ENCODE data around the gene PRKG1. TPM values are rescaled to one million over a fixed set of nuclear protein-coding genes. Genes with fewer than 3 reads are reported as not detected.

Gene PRKG1
- total RNA-seq, 1 donor from 2014 or later, result 50.2 TPM

DNA sequence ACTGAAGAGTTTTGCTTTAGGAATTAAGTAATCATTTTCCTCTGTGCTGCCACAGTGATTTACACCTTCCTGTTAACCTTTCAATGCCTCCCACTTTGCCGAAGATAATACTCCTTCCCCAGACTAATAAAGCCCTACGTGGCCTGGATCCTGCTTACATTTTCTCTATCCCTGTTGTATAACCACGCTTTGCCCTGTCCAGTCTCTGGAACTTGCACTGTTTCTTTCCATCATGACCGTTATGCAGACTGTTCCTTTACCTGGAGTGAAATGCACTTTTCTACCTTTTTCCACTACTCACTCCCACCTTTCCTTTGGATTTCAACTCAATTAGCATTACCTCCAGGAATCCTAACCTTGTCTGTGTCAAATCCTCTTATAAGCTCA, 154.4 kb downstream of the PRKG1 start:
- no peak for DNase-seq (ENCODE audit: low spot score in 2 of 2)
- Histone ChIP-seq H3K4me3 (no peak overlapping the region), H3K27me3 (no peaks in the 10 kb centered on the region), H3K4me1 (peaks cover 4 to 50% of the 10 kb centered on the region in 2 donors), H3K9me3 (no peaks in the 10 kb centered on the region), H3K36me3 (no peaks in the 10 kb centered on the region), H3K27ac (peak overlapping the region in 1 of 2 donors; percentile 68)
- intact Hi-C loops (cut with DNase I), result no loop called here
- TF ChIP-seq, protein P1, sequence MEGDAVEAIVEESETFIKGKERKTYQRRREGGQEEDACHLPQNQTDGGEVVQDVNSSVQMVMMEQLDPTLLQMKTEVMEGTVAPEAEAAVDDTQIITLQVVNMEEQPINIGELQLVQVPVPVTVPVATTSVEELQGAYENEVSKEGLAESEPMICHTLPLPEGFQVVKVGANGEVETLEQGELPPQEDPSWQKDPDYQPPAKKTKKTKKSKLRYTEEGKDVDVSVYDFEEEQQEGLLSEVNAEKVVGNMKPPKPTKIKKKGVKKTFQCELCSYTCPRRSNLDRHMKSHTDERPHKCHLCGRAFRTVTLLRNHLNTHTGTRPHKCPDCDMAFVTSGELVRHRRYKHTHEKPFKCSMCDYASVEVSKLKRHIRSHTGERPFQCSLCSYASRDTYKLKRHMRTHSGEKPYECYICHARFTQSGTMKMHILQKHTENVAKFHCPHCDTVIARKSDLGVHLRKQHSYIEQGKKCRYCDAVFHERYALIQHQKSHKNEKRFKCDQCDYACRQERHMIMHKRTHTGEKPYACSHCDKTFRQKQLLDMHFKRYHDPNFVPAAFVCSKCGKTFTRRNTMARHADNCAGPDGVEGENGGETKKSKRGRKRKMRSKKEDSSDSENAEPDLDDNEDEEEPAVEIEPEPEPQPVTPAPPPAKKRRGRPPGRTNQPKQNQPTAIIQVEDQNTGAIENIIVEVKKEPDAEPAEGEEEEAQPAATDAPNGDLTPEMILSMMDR (IDR thresholded peaks at IDR 0.05), result no peak

DNA sequence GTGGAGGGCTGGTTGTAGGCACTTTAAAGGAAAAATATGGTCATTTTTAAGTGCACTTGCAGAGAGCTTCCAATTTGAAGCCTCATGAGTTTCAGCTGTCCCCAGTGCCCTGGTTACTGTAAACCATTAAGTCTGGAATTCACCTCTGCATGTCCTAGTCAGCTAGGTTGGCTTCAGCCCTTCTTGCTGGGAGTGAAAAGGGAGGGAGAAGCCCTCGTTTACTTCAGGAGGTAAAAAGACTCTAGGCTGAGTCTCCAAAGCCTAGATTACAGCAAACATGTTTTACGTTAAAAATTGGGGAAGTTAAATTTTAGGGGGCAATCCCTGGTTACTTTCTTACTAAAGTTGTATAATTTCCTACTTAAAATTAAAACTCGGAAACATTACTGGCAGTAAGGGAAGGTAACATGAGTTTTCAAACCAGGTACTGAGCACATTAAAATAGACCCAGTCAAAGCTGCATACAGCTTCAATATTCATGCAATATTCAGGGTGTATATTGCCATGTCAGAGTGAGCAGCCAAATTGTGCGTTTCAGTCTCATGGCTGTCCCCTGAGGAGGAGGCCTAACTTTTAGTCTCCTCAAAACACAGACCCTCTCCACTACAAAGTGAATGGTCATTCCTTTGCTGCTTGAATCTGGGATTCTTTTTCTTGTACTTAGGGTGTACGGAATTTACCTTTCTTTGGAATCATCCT, 156.7 kb downstream of the PRKG1 start:
- H3K9me3 ChIP-seq, result no peaks in the 10 kb centered on the region
- no peak for DNase-seq (ENCODE audit: low spot score in 2 of 2)
- TF ChIP-seq, protein P1 (IDR thresholded peaks at IDR 0.05), result no peak
- no peaks in the 10 kb centered on the region for H3K36me3 ChIP-seq
- intact Hi-C loops (cut with DNase I), result no loop called here
- peak overlapping the region in 1 of 2 donors; percentile 10 for H3K27ac ChIP-seq
- no peak overlapping the region for H3K4me3 ChIP-seq
- peaks cover 8 to 37% of the 10 kb centered on the region in 2 donors for H3K4me1 ChIP-seq
- H3K27me3 ChIP-seq, result no peaks in the 10 kb centered on the region

DNA sequence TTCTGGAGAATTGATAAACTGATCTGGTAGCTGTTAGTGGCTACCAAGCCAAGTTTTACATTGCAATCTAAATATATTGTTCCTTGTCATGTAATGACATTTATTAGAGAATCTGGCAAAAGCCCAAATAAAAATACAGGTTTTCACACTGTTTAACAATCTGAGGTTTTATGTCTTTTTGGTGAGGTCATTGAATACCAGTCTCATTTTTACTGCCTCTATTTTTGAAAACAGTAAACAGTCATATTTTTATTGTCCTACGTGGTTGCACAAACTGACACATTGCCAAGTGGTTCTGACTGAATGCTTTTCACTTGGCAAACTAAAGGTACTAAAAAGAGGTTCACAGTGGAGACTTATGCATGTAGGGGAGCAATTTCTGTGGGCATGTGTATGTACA, 157.5 kb downstream of the PRKG1 start:
- intact Hi-C loops (cut with DNase I), result no loop called here
- peak overlapping the region; percentile 20 to 43 for H3K27ac ChIP-seq
- no peak for DNase-seq (ENCODE audit: low spot score in 2 of 2)
- TF ChIP-seq, protein P1 (IDR thresholded peaks at IDR 0.05), result no peak
- peaks cover 8 to 37% of the 10 kb centered on the region in 2 donors for H3K4me1 ChIP-seq
- no peak overlapping the region for H3K4me3 ChIP-seq
- no peaks in the 10 kb centered on the region for H3K9me3 ChIP-seq
- no peaks in the 10 kb centered on the region for H3K27me3 ChIP-seq
- no peaks in the 10 kb centered on the region for H3K36me3 ChIP-seq

DNA sequence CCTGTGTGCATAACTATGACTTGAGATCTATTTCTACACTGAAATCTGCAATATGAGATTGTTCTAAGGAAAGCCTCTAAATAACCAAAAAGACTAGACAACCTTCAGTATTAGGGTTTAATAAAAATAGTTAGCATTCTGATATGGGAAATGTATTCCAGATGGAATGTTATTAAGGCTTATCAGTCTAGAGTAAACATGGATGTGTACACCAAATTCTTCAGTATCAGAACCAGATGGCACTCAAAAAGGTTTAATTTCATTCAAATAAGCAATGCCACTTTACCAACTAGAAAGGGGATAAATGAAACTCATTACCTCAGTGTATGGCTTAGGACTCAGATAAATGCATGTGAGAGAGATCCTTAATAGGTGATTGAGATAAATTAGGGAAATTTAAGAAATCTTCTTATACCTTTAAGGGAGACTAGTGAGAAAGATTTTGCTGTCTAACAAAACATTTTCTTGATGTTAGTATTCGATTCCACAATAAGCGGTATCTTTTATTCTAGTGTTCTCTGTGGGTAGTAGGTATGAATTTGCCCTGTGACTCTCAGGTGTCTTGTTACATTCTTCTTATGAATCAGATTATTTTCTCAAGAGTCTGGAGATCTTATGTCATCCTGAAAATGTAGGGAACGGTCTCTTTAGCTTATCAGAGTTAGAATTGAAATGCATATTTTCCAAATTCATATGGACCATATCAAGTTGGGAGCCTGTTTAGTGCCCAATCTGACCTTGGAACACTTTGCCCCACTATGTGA, 159.2 kb downstream of the PRKG1 start:
- no peaks in the 10 kb centered on the region for H3K36me3 ChIP-seq
- no peaks in the 10 kb centered on the region for H3K9me3 ChIP-seq
- H3K4me1 ChIP-seq, result peaks cover 8 to 37% of the 10 kb centered on the region in 2 donors
- no peaks in the 10 kb centered on the region for H3K27me3 ChIP-seq
- no peak for DNase-seq (ENCODE audit: low spot score in 2 of 2)
- peak overlapping the region; percentile 15 to 44 for H3K27ac ChIP-seq
- TF ChIP-seq, protein P1 (IDR thresholded peaks at IDR 0.05), result no peak
- no peak overlapping the region for H3K4me3 ChIP-seq
- intact Hi-C loops (cut with DNase I), result no loop called here

DNA sequence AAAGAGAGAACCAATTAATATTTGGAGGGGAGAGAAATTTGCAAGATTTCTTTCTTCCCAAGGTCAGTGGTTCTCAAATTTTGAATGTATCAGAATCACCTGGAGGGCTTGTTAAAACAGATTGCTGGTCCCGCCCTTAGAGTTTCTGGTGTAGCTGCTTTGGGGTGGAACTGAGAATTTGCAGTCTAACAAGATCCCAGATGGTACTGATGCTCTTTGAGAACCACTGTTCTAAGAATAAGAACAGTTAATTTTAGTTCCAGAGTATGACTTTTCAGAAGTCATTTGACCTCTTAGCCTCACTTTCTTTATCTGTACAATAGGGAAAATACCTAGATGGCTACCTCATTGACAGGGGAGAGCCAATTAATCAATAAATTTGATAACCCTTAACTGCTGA, 161.6 kb downstream of the PRKG1 start:
- H3K36me3 ChIP-seq, result no peaks in the 10 kb centered on the region
- intact Hi-C loops (cut with DNase I), result no loop called here
- TF ChIP-seq, protein P1 (IDR thresholded peaks at IDR 0.05), result no peak
- H3K27me3 ChIP-seq, result no peaks in the 10 kb centered on the region
- H3K4me1 ChIP-seq, result peaks cover 8 to 26% of the 10 kb centered on the region in 2 donors
- DNase-seq (ENCODE audit: low spot score in 2 of 2), result no peak
- H3K27ac ChIP-seq, result no peak overlapping the region
- no peaks in the 10 kb centered on the region for H3K9me3 ChIP-seq
- H3K4me3 ChIP-seq, result no peak overlapping the region
